Gastrocnemius medialis (tissue), 4 donors: Measurements from ENCODE around the gene LEAP2.

Experiments
- POLR2A ChIP-seq, 2 donors: fragments of 450-650 bp; IDR thresholded peaks; one replicate each; pipeline ENCODE4 v1.6.1; 2017; ENCODE audit warnings: antibody characterized with exemption in 2 of 2, mild to moderate bottlenecking in 2 of 2, moderate library complexity in 2 of 2
- TF ChIP-seq, protein P1 (sequence below), 5 experiments: fragments of 450-650 bp in 3 of 5; fragments of 200-600 bp in 2 of 5; sonication (generic) in 2 of 5; IDR thresholded peaks in 4 of 5; conservative IDR thresholded peaks in 1 of 5; 1 replicate in 4 of 5; 2 replicates in 1 of 5; pipeline ENCODE4 v1.5.1; 2016 to 2019; ENCODE audit warnings: antibody characterized with exemption in 5 of 5, mild to moderate bottlenecking in 3 of 5, moderate library complexity in 3 of 5

- TF ChIP-seq, protein P1, sequence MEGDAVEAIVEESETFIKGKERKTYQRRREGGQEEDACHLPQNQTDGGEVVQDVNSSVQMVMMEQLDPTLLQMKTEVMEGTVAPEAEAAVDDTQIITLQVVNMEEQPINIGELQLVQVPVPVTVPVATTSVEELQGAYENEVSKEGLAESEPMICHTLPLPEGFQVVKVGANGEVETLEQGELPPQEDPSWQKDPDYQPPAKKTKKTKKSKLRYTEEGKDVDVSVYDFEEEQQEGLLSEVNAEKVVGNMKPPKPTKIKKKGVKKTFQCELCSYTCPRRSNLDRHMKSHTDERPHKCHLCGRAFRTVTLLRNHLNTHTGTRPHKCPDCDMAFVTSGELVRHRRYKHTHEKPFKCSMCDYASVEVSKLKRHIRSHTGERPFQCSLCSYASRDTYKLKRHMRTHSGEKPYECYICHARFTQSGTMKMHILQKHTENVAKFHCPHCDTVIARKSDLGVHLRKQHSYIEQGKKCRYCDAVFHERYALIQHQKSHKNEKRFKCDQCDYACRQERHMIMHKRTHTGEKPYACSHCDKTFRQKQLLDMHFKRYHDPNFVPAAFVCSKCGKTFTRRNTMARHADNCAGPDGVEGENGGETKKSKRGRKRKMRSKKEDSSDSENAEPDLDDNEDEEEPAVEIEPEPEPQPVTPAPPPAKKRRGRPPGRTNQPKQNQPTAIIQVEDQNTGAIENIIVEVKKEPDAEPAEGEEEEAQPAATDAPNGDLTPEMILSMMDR (IDR thresholded peaks at IDR 0.05 in 4 of 5, conservative IDR thresholded peaks at IDR 0.05 in 1 of 5) = no peak
- no peak for TF ChIP-seq POLR2A (IDR thresholded peaks at IDR 0.05)
Measured at GRCh38 chr5:132876020-132876759, 2.7 kb downstream of the LEAP2 start.
